Endothelial cell of hepatic sinusoid (primary cell): ENCODE measurements around the gene LIMCH1.
"Not testable (repeated sequence)": the region's sequence is repeated elsewhere in the genome, so short reads cannot be mapped to it uniquely, and the experiment has no call there.

ENCODE experiments used
- in situ Hi-C: cut with HindIII; loops from 2 replicates; pipeline ENCODE4 v1.10.0; 2017; ENCODE audit warnings: low sequenced_read_pairs

Gene LIMCH1

GRCh38 chr4:41639291-41639690 is 101.3 kb downstream of the LIMCH1 start:
- in situ Hi-C loops = no loop called here

DNA sequence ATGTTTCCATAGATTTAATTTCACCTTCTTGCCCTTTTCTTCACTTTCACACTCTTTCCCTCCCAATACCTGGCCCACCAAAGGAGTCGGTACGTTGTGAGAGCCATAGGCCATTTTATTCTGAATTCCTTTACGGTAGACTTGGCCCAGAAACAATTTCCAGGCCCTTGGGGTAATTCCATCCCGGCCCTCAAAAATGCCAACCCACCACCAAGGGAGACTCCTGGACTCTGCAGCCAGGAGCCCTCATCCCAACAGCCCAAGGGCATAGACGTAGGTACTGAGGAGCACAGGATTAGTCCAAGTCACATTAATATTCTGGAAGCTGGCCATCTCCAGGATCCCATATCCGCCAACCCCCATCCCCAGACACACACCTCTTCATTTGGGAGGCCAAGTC is 102.9 kb downstream of the LIMCH1 start:
- in situ Hi-C loops = no loop called here

GRCh38 chr4:41642746-41643145 is 104.8 kb downstream of the LIMCH1 start:
- in situ Hi-C loops = not testable (repeated sequence)

- in situ Hi-C loops = no loop called here
These were observed 105.4 kb downstream of the LIMCH1 start for GRCh38 chr4:41643331-41643730.

GRCh38 chr4:41644288-41644914 is 106.4 kb downstream of the LIMCH1 start:
- in situ Hi-C loops = no loop called here

- in situ Hi-C loops = no loop called here
These were observed 106.9 kb downstream of the LIMCH1 start for GRCh38 chr4:41644915-41645295.

DNA sequence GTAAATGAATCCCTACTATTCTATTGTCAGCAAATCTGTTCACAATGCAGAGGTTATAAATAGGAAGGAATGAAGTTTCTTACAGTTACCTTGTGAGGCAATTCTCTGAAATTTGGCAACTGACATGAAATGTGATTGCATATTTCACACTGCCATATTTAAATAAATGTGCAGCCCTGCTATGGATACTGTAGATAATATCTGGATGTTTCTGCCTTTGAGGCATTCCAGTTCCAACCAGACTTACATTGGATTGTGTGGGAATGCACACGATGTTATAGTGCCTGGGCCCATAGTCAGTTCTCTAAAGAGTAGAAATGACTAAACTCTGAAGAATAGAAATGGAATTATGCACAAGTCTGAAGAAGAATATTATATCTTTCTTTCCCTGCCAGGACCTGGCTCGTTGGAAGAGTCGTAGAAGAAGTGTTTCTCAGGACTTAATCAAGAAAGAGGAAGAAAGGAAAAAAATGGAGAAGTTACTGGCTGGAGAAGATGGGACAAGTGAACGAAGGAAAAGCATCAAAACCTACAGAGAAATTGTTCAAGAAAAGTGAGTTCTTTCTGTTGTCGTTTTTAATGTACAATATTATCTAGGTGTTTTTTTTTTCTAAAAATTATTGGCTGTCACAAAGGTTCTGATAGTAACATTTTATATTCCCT is 107.9 kb downstream of the LIMCH1 start:
- in situ Hi-C loops = no loop called here

DNA sequence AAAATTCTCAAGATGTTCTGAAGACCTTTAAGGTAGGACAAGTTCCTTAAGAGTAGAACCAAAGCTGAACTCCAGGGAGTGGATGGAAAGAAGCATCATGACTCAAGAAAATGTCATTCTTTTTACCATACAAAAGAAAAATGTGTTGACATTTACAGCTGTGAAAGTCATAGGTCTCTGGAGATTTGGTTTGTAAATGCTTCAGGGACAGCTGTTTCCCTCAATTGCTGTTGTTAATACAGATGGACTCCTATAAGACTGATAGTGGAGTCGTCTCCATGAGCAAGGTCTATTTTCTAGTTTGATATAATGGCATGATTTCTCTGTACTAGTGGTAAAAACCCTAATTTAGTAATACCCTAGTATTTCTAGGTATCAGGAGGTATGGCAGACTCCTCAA is 108.9 kb downstream of the LIMCH1 start:
- in situ Hi-C loops = no loop called here

DNA sequence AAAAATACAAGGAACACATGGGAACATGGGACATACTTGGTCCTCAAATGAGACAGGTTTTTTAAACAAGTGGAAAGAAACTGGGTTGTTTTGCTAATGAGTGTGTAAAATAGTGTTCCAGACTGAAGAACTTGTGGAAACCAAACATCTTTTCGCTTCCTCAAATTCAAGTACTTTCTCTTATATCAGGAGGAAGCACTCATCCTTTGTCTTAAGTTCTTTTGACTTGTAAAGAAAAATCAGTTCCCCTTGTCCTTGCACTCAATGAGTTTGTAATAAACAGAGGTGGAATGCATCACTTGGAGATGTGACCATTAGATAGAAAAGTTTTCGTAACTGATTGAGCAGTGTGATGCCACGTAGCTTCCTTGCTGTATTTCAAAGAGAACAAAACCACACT is 109.4 kb downstream of the LIMCH1 start:
- in situ Hi-C loops = no loop called here

GRCh38 chr4:41651150-41651549 is 113.2 kb downstream of the LIMCH1 start:
- in situ Hi-C loops = not testable (repeated sequence)

DNA sequence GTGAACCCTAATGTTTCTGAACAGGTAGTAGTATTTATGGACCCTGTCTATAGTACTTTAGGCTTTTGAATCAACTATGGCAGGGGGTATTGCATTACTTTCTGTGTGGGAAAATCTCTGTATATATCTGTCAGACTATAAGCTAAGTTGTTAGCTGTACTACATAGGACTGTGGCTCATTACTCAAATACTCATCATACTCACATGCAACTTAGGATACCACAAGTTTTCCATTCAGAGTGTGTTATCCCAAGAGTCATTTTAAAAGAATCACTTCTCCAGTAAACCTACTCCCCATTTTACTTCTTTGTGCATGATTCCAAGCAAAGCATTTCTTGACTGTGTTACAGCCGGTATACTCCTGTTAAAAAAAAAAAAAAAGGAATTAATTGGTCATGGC is 115.0 kb downstream of the LIMCH1 start:
- in situ Hi-C loops = no loop called here

DNA sequence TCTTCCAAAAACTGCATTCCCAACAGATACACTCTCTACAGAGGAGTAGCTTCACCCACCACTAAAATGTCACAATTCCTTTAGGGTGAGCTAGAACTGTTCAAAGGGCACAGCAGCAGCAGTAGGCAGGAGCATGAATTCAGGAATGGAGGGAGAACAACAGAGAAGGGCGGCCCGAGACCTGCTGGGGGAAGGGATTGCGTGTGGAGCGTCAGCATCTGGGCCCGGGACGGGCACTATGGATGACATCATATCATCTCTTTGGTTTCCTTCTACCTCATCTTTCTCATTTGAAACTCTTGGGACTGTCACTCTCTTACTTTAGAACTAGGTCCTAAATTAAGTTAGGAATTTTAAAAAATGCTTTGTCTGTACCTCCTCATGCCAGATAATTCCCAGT is 115.6 kb downstream of the LIMCH1 start:
- in situ Hi-C loops = no loop called here

GRCh38 chr4:41655177-41655576 is 117.2 kb downstream of the LIMCH1 start:
- in situ Hi-C loops = no loop called here

DNA sequence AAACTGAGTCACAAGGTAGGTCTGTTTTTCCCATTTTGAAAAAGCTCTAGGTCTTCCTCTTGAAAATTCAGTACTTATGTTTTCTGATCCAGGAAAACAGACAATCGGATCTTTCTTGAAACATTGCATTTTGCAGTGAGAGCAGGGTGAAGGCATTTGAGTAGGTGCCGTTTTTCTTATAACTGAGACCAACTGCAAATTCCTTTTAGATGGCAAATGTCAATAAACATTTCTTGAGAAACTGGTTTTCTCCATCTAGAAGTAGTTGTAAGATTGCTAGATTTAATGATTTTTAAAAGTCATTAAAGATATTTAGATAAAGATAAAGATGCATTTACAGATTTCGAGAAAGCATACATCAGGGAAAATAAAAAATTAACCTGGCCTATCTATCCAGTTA is 118.1 kb downstream of the LIMCH1 start:
- in situ Hi-C loops = no loop called here

DNA sequence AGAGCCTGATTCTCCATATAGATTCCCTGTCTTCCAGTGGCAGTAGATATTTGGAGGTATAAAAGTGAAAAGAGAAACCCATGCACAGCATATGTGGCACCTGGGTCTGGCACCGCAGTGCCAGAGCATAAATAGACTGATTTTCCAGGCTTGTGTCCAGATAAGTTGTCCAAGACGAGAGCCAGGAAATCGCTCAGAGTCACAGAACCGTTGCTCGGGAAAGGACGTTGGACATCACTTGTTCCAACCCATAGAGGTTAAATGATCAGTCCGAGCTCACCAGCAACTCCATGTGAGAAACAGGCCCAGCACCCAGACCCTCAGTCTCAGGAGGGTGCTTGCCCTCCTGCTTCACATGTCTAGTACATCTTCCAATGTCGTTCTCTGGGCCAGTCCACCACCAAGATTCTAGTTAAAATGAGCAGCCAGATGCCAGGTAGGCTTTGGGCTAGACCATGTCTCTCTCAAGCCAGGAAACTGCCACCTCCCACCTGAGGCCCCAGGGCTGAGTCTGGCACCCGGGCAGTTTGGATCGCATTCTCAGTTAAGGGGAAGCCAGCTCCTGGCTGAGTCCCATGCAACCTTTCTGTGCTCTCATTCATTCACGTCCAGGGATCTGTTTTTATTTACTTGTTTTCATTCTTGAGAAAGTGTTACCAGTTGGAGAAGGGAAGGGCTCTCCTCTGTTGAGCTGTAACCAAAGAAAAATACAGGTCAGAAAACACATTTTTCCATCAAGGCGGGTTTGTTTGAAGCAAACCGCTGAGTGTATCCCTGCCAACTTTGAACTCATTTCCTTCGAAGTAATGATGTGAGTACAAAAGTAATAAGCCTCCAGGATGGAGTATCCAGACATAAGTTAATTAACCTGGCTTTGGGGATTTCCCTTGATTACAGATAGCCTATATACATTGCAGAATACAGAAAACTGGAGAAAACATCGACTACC is 118.9 kb downstream of the LIMCH1 start:
- in situ Hi-C loops = no loop called here

DNA sequence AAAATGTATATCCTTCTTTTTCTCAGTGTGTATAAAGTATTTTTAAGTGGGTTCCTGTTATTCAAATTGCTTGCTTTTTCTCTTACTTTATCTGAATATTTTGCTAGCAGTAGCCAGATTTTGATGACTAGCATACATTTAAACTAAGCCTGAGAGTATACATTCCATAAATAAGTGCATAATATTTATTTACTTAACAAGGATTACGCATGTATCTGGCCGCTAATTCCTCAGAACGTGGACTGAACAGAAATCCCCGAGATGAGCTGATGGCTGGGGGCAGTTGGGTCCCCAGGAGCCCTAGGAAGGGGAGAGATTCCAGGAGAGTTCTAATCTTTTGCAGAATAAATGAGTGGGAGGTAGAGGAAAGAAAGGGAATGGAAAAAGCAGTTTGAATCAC is 119.6 kb downstream of the LIMCH1 start:
- in situ Hi-C loops = no loop called here

GRCh38 chr4:41658163-41658562 is 120.2 kb downstream of the LIMCH1 start:
- in situ Hi-C loops = no loop called here

DNA sequence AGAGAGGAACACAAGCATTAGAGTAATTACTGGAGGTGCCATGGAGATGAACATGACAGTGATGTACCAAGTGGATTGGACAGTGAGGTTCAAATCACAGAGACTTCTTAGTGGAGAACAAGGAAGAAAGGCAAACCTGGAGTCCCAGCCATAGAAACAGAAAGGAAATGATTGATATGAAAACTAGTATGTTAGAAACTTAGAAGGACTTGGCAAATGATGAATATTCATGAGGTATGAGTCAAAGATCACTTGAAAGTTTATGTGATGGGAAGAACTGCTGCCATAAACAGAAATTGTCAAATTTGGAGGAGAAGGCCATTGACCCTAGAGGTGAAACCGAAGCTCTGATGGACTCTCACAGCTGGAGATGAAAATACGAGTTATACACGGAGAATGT is 122.4 kb downstream of the LIMCH1 start:
- in situ Hi-C loops = no loop called here

DNA sequence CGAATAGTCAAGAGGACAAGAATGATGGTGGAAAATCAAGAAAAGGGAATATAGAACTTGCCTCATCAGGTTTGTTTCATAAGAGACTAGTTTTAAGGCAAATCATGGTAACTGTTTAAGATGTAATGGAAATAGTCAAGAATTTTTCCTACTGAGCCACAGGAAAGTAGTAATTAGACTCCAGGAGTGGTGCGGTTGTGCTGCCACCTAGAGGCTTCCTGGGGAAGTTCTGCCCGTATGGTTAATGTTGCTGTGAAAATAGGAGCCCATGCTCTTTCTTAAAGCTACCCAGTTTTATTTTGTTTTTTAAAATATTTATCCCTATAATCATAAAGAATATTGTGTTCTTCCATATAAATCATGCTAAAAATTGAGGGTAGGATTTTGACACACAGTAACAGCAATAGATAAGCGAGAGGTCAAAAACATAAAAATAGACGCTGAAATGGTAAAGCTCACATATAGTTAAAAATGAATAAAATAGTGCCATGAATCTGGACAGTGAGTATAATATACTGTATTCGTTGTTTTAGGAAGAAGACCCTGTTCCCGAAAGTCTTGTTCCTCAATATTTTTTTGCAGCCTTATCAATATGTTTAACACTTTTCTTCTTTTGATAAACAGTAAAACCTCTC is 123.6 kb downstream of the LIMCH1 start:
- in situ Hi-C loops = no loop called here

DNA sequence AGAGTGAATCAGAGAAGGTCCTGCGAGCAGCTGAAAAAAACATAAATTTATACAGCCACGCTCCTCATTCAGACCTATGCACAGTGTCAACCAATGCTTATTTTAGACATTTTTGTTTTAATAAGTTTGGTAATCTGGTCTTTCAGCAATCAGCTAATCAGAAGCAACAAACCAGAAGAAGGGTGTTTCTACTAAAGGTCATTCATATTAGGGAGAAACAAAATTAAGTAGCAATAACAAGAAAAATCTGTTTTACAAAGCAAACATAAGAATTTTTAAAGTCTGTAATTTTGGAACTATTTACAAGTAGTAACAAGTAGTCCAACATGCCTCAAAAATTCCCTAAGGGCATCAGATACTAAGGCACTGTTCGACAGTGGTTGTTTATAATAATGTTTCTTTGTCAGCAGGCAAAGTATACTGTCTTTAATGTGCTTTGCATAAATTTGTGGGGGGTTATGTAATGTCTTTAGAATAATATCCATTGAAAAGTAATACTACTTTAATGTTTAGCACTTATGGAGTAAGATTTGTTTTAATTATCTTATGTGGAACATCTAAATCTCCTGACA is 127.8 kb downstream of the LIMCH1 start:
- in situ Hi-C loops = no loop called here

GRCh38 chr4:41668024-41668423 is 130.1 kb downstream of the LIMCH1 start:
- in situ Hi-C loops = no loop called here
